GM15510 (cell line): ENCODE results near the gene PLGRKT.

ENCODE experiments used
- POLR2A ChIP-seq: IDR thresholded peaks from 3 replicates; pipeline ENCODE4 v1.6.1; 2011; ENCODE audit warnings: borderline replicate concordance; ENCODE audit not compliant: insufficient read length; ENCODE audit errors: extremely low read depth

Gene PLGRKT

GRCh38 chr9:5437254-5438216 lies at the start of gene PLGRKT:
PLGRKT (minus strand) TSS chr9:5437925; CDS start chr9:5431977, 5,948 bp downstream.
- peak; percentile 96 for TF ChIP-seq POLR2A

GRCh38 chr9:5486988-5487387 lies 49.3 kb upstream of the PLGRKT start:
- TF ChIP-seq POLR2A: no peak

GRCh38 chr9:5485378-5486085 lies 47.8 kb upstream of the PLGRKT start:
- TF ChIP-seq POLR2A: no peak

DNA sequence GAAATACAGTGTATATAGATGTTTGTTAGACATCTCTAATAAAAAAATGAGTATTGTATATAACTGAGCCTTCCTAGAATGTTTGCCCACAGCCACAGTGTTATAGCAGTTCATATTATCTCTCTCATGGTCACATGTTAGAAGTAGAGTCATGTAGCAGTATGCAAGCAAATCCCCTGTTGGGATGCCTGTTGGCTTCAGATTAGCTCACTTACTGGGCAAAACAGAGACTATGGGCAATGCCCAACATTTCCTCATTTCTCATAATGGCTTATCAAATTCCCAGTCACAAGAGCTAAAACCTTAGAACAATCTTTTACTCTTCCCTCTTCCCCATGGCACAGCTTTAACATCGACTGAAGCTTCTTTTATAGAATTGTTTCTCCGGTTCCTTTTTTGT lies 45.6 kb upstream of the PLGRKT start:
- TF ChIP-seq POLR2A: no peak

DNA sequence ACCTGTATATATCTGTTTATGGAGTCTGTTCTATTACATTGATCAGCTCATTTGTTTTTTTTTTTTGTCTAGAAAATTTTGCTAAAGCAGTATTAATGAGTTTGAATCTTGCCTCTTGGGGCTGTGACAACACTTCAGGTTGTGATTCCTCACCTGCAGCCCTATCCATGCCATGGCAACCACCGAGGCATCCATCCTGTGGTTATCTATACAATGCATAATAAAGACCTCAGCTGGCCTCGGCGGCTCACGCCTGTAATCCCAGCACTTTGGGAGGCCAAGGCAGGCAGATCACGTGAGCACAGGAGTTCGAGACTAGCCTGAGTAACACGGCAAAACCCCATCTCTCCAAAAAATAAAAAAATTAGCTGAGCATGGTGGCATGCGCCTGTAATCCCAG lies 44.5 kb upstream of the PLGRKT start:
- no peak for TF ChIP-seq POLR2A

DNA sequence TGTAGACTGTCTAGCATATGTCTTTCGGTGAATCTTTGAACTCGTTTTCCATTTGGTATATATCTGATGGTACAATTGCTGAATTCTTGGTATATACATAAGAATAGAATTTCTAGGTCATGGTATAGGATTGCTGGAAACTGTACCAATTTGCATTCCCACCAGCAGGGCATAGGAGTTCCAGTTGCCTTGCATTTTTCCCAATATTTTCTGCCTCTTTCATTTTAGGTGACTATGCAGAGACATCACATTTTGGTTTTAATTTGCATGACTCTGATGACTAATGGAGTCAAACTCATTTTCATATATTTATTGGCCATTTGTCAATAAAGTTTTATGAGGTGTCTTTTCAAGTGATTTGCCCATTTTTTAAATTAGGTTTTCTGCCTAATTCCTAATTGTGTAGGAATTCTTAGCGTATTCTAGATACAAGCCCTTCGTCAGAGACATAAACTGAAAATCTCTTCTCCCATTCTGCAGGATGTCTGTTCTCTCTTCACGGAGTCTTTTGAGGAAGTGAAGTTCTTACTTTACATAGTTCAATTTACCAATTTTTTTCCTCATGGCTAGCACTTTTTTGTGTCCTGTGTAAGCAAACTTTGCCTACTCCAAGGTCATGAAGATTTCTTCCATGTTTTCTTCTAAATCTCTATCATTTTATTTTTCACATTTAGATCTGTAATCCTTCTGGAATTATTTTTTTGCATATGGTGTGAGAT lies 43.8 kb upstream of the PLGRKT start:
- TF ChIP-seq POLR2A: no peak

DNA sequence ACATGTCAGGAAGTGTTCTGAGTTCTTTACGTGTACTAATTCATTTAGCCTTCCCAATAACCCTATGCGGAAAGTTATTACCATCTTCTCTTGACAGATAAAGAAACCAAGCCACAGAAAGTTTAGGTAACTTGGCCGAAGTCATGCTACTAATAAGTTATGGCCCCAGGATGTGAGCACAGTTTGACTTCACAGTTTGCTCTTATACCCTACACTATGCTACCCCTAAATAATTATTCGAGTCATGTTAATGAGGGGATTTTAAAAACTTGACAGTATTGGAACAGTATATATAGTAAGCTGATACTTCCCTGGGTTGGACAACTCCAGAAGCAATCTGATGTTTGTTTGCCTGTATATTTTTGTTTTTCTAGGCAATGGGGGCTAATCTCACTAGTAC lies 43.2 kb upstream of the PLGRKT start:
- no peak for TF ChIP-seq POLR2A

DNA sequence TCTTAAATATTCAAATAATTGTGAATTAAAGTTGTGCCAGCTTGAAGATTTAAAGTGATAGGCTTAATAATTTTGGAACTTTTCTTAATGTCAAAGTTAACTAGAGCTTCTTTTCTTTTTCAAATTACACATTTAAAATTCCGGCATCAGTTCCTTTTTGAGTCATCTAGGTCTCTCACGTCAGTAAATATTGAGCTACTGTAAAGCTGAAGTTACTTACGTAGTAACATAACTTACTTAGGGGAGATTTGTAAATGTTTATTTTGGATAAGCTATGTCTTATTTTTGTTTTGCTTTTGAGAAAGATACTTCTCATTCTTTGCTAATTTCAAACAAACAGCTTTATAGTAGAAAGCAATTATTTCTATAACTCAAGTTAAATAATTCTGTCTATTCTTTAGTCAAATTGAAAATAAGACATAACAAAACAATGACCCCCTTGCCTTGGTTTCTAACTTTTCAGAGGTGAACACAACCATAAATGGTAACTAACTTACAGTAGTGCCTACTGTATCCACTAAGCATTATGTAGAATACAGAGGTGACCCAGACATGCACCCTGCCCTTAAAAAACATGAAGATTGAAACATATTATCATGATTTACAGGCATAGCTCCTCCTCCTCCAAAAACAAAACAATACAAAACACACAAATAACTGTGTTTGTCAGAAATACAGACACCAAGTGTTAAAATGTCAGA lies 42.4 kb upstream of the PLGRKT start:
- no peak for TF ChIP-seq POLR2A

- TF ChIP-seq POLR2A: no peak
Measured at GRCh38 chr9:5478206-5478605, 40.5 kb upstream of the PLGRKT start.

DNA sequence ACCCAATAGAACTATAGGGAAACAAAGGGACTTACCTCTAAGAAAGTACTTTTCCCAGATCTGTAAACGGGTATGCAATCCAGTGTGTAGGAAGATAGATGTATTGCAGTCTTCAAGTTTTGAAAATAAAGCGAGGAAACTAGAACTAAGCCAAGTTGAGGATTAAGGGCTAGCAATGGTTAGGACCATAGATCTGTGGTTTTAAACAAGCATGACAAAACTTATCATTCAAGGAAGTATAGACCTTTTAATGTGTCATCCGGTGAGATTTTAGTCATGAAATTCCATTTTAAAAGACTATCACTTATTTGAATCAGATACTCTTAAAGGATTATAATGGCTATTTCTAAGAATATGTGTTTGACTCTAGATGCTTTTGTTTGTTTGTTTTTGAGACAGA lies 33.1 kb upstream of the PLGRKT start:
- no peak for TF ChIP-seq POLR2A

GRCh38 chr9:5470122-5470521 lies 32.4 kb upstream of the PLGRKT start:
- TF ChIP-seq POLR2A: no peak

DNA sequence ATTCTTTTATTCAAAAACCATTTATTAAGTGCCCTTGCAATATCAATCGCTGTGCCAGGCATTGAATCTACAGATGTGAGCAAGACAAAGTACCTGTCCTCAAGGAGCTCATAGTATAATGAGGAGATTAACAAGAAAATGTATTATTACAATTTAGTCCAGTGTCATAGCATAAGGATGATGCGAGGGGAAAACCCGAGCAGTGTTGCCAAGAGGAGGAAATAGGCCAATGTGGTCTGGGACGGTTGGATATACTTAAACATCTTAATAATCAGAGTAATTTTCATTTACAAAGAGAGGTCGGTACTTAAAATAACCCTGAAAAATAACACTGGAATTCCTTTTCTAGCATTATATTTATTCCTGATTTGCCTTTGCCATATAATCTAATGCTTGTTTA lies 31.1 kb upstream of the PLGRKT start:
- no peak for TF ChIP-seq POLR2A

DNA sequence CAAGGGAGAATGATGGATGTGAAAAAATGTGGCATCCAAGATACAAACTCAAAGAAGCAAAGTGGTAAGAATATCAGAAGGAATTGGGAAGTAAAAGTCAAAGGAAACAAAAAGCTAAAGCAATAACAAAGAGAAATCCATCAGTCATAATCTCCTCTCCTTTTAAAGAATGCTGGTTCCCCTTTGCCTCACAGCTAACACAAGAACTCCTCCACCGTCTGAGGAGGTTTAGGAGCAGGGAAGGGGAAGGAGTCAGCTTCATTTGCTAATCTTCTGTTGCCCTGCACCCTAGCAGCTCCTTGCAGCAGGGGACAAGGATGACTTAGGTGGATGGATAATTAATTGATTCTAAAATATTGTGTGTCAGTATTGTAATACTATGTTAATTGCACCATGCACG lies 29.0 kb upstream of the PLGRKT start:
- TF ChIP-seq POLR2A: no peak

GRCh38 chr9:5466005-5466404 lies 28.3 kb upstream of the PLGRKT start:
- no peak for TF ChIP-seq POLR2A

DNA sequence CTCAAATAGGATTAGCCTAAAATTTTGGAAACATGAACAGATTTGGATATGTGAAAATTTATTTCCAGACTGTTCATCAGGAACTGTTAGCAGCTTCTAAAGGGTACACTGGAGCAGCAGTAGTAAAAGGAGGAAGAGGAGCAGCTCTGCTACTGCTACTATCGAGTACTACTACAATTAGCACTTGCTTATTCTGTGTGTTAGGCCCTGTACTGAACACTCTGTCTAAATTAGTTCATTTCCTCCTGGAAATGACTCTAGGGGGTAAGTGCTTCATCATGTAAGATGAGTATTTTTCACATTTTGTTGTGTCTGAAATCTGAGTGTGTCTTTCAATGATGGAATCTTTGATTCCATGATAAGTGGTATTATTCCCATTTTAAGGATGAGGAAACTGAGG lies 22.4 kb upstream of the PLGRKT start:
- TF ChIP-seq POLR2A: no peak

DNA sequence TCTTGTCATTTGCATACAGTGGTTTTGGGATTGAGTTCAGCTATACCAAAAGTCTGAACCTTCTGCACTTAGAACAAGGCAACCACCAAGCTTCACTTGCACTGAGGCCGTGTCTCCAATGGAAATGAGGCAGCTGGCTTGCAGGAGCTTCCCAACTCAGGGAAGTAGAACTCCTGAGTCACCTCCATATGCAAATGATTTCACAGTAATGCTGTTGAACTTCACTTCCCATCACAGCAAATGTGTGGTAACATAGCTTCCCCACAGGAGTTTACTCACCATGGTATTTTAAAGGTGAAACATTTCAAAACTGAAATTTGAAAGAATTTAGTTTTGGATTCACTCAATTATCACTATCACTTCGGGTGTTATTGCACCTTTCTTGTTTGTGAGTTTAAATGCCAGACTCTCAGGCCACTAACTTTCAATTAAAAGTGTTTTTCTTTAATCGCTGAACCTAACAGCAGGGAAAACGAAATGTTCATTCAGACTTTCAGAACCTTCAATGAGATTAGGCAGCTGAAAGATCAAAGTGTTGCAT lies 21.6 kb upstream of the PLGRKT start:
- no peak for TF ChIP-seq POLR2A
